IMR-90 (cell line): ENCODE results near the gene RFX3. TPM values are rescaled to one million over a fixed set of nuclear protein-coding genes. Genes with fewer than 3 reads are reported as not detected.

Source experiments
- ATAC-seq: fragments of 200-7000 bp; cut with Tn5 transposase; 2 replicates; pipeline ENCODE4 v1.9.1; 2020; ENCODE audit warnings: low read depth, mild to moderate bottlenecking, moderate library complexity
- BruUV-seq: library from RNA; stranded (reverse); fragments of 400-500 nt; replicated peaks from 2 replicates; lab custom pipeline; 2021; lab: Mats Ljungman, UMichigan
- CTCF ChIA-PET: fragments of 300-600 bp; formaldehyde crosslinking; extraction: SDS; loops from one replicate; lab custom pipeline; 2021; ENCODE audit warnings: antibody characterized with exemption; lab: Yijun Ruan, JAX
- POLR2A ChIA-PET: fragments of 300-600 bp; sonication (Branson Sonifier 250); formaldehyde crosslinking; loops from one replicate; lab custom pipeline; 2022; ENCODE audit warnings: antibody characterized with exemption; ENCODE audit not compliant: unreplicated experiment; lab: Charles Lee
- DNase-seq: peaks from one replicate; pipeline ENCODE4 v3.0.0; 2013
- H2AFZ ChIP-seq: replicated peaks from 2 replicates; pipeline ENCODE3; 2013; ENCODE audit warnings: low read length, mild to moderate bottlenecking; ENCODE audit not compliant: poor library complexity
- H2AK5ac ChIP-seq: 2 replicates; pipeline ENCODE4 v1.6.1; 2013; ENCODE audit warnings: low read depth, low read length, inconsistent platforms
- H2AK9ac ChIP-seq: replicated peaks from 2 replicates; pipeline ENCODE3; 2013; ENCODE audit warnings: mild to moderate bottlenecking, low read depth, low read length, moderate library complexity; ENCODE audit not compliant: poor library complexity
- H2BK120ac ChIP-seq: 2 replicates; pipeline ENCODE4 v1.6.1; 2013; ENCODE audit warnings: low read depth, low read length, inconsistent platforms
- H2BK15ac ChIP-seq: 3 replicates; pipeline ENCODE4 v1.6.1; 2013; ENCODE audit warnings: low read depth, low read length, inconsistent platforms
- H2BK20ac ChIP-seq: 2 replicates; pipeline ENCODE4 v1.6.1; 2013; ENCODE audit warnings: low read depth, mild to moderate bottlenecking, inconsistent platforms, low read length, moderate library complexity
- H2BK5ac ChIP-seq: 2 replicates; pipeline ENCODE4 v1.6.1; 2013; ENCODE audit warnings: mild to moderate bottlenecking, low read depth, low read length, inconsistent platforms; ENCODE audit not compliant: poor library complexity, severe bottlenecking
- H3K14ac ChIP-seq: replicated peaks from 2 replicates; pipeline ENCODE4 v1.6.1; 2013; ENCODE audit warnings: low read depth, low read length, inconsistent platforms
- H3K18ac ChIP-seq: 2 replicates; pipeline ENCODE4 v1.6.1; 2013; ENCODE audit warnings: low read depth, low read length, control low read depth
- H3K23ac ChIP-seq: 2 replicates; pipeline ENCODE4 v1.6.1; 2013; ENCODE audit warnings: low read depth, low read length, inconsistent platforms
- H3K27ac ChIP-seq: 2 replicates; pipeline ENCODE4 v1.5.1; 2013; ENCODE audit warnings: mild to moderate bottlenecking, control low read depth, low read length; ENCODE audit not compliant: insufficient read depth
- H3K27me3 ChIP-seq: 2 replicates; pipeline ENCODE4 v1.6.1; 2013; ENCODE audit warnings: low read length; ENCODE audit not compliant: control insufficient read depth, insufficient read depth
- H3K36me3 ChIP-seq: 2 replicates; pipeline ENCODE4 v1.6.1; 2013; ENCODE audit warnings: low read length, mixed read lengths; ENCODE audit not compliant: control insufficient read depth, insufficient read depth
- H3K4ac ChIP-seq: 2 replicates; pipeline ENCODE4 v1.6.1; 2013; ENCODE audit warnings: low read depth, low read length, inconsistent platforms
- H3K4me1 ChIP-seq: 2 replicates; pipeline ENCODE4 v1.6.1; 2013; ENCODE audit warnings: low read length, mixed read lengths; ENCODE audit not compliant: control insufficient read depth, insufficient read depth
- H3K4me2 ChIP-seq: 2 replicates; pipeline ENCODE4 v1.6.1; 2013; ENCODE audit warnings: low read depth, mild to moderate bottlenecking, control low read depth, low read length, moderate library complexity
- H3K4me3 ChIP-seq: 2 replicates; pipeline ENCODE4 v1.5.1; 2013; ENCODE audit warnings: low read depth, mild to moderate bottlenecking, control low read depth, low read length, moderate library complexity; ENCODE audit not compliant: insufficient read depth
- H3K56ac ChIP-seq: 2 replicates; pipeline ENCODE4 v1.6.1; 2013; ENCODE audit warnings: low read length, inconsistent platforms; ENCODE audit not compliant: insufficient read depth; ENCODE audit errors: extremely low read depth
- H3K79me1 ChIP-seq, 2 experiments: 2 replicates each; pipeline ENCODE4 v1.6.1; 2013; ENCODE audit warnings: low read length in 2 of 2, inconsistent platforms in 1 of 2, low read depth in 1 of 2
- H3K9ac ChIP-seq: 2 replicates; pipeline ENCODE4 v1.6.1; 2013; ENCODE audit warnings: low read depth, low read length, control low read depth
- H3K9me1 ChIP-seq: 2 replicates; pipeline ENCODE4 v1.6.1; 2013; ENCODE audit warnings: low read length, inconsistent platforms; ENCODE audit not compliant: insufficient read depth
- H3K9me3 ChIP-seq: 2 replicates; pipeline ENCODE4 v1.6.1; 2013; ENCODE audit warnings: low read length; ENCODE audit not compliant: control insufficient read depth, insufficient read depth
- H4K20me1 ChIP-seq: 2 replicates; pipeline ENCODE4 v1.6.1; 2013; ENCODE audit warnings: low read length, inconsistent platforms; ENCODE audit not compliant: insufficient read depth
- H4K5ac ChIP-seq: 2 replicates; pipeline ENCODE4 v1.6.1; 2013; ENCODE audit warnings: mild to moderate bottlenecking, low read depth, low read length, control low read depth
- H4K8ac ChIP-seq, 2 experiments: 2 replicates each; pipeline ENCODE4 v1.6.1; 2013; ENCODE audit warnings: low read depth in 2 of 2, low read length in 2 of 2, control low read depth in 1 of 2, inconsistent platforms in 1 of 2
- H4K91ac ChIP-seq: 2 replicates; pipeline ENCODE4 v1.6.1; 2013; ENCODE audit warnings: low read depth, low read length, inconsistent platforms; ENCODE audit not compliant: insufficient read depth
- MAFK ChIP-seq: IDR thresholded peaks from 2 replicates; pipeline ENCODE4 v1.6.1; 2012; ENCODE audit warnings: low read depth, low read length, improper control_type of control experiment
- RCOR1 ChIP-seq: IDR thresholded peaks from 2 replicates; pipeline ENCODE4 v1.6.1; 2012; ENCODE audit warnings: mild to moderate bottlenecking, low read length, improper control_type of control experiment; ENCODE audit not compliant: insufficient replicate concordance
- WGBS, 2 experiments: methylation state at CpG; one replicate each; pipeline versions ENCODE4 v1.1.5 to v1.1.7; 2013; ENCODE audit warnings: missing lambda C conversion rate in 2 of 2; ENCODE audit not compliant: insufficient read length in 1 of 2; ENCODE audit errors: extremely low coverage in 2 of 2; 5-methylcytosine and 5-hydroxymethylcytosine counted together
- dilution Hi-C: fragments of 300-500 bp; cut with HindIII; formaldehyde crosslinking; loops from one replicate; pipeline ENCODE4 v1.14.3; 2018; ENCODE audit warnings: low sequenced_read_pairs; ENCODE audit not compliant: unreplicated experiment
- in situ Hi-C: fragments of 300-500 bp; cut with MboI; formaldehyde crosslinking; loops from 3 replicates; pipeline ENCODE4 v1.14.3; 2019; ENCODE audit warnings: low sequenced_read_pairs, inconsistent platforms, mixed read lengths
- intact Hi-C: fragments of 100-400 bp; cut with micrococcal nuclease; formaldehyde crosslinking; loops from 2 replicates; pipeline ENCODE4 v1.10.0; 2022
- polyA plus RNA-seq, 3 experiments: library from polyadenylated mRNA; depleted of rRNA; stranded (reverse); fragments of >200 nt; gene quantifications; 2 replicates each; pipeline ENCODE4 v1.2.3, GENCODE V29; 2012; ENCODE audit warnings: low replicate concordance in 1 of 3
- total RNA-seq: library from RNA; depleted of rRNA; stranded (reverse); fragments of >200 nt; gene quantifications from 2 replicates; pipeline ENCODE4 v1.2.3, GENCODE V29; 2012

The RFX3 gene
- total and polyA plus RNA-seq, 2 of the 4 experiments (the other 2 are of a cell fraction): 1.7 to 2.7 TPM

DNA sequence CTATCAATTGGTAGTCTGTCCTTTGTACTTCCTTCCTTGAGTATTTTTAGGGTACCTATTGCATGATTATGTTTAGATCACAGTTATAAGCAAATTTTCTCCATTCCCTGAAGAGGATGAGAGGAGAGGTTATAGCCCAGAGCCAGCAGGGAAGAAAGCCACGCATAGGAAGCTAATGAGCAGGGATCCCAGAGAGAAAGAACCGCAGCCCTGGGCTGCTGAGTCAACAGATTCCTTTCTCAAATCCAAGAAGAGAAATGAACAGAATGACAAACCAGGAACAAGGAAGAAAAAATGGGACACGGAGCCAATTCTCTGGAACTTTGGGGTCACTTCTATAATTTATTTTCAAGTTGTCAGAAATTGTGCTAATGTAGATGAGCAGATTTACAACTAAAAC is 284.5 kb downstream of the RFX3 start:
- no peak overlapping the region for H4K8ac ChIP-seq
- no peak overlapping the region for H3K4me3 ChIP-seq
- ATAC-seq (no peak), DNase-seq (no peak)
- ChIA-PET CTCF (interaction anchor here (0.6 to 1.3 kb wide), 18 partner anchors 9 to 1126 kb away, joined by 3 to 14 read pairs (median 3); no protein-coding TSS in a partner anchor), POLR2A (no interaction called here)
- H3K23ac ChIP-seq: no peak overlapping the region
- no peak overlapping the region for H2AFZ ChIP-seq
- no peak overlapping the region for H3K56ac ChIP-seq
- BruUV-seq: no TSS peak
- no peak overlapping the region for H4K91ac ChIP-seq
- no peak overlapping the region for H3K14ac ChIP-seq
- no peak overlapping the region for H3K4me2 ChIP-seq
- WGBS, 2 experiments: no CpG with 5 or more reads among the region's 3 CpGs
- no peaks in the 10 kb centered on the region for H4K20me1 ChIP-seq
- H3K9me1 ChIP-seq: peaks cover 2% of the 10 kb centered on the region; the same call in 1 of the 2 replicates
- H3K36me3 ChIP-seq: no peaks in the 10 kb centered on the region
- H4K5ac ChIP-seq: no peak overlapping the region
- H2BK20ac ChIP-seq: no peak overlapping the region
- no peak overlapping the region for H2AK9ac ChIP-seq
- no peak overlapping the region for H3K27ac ChIP-seq
- in situ Hi-C loops: loop anchor here (25.0 kb wide), 1 partner anchor 1121 kb away; no protein-coding TSS in a partner anchor
- no peak overlapping the region for H2BK5ac ChIP-seq
- no peak overlapping the region for H3K9ac ChIP-seq
- intact Hi-C loops: loop anchor here (2.0 to 10.0 kb wide), 4 partner anchors 286 to 1134 kb away; partner anchors contain the start of gene RFX3
- no peak overlapping the region for H2BK120ac ChIP-seq
- no peak overlapping the region for H2AK5ac ChIP-seq
- no peaks in the 10 kb centered on the region for H3K27me3 ChIP-seq
- H3K9me3 ChIP-seq: no peaks in the 10 kb centered on the region
- H3K4me1 ChIP-seq: peaks cover 3% of the 10 kb centered on the region; the same call in 1 of the 2 replicates
- no peak overlapping the region for H3K18ac ChIP-seq
- no peak overlapping the region for H3K4ac ChIP-seq
- dilution Hi-C loops: no loop called here
- TF ChIP-seq MAFK: peak; percentile 60
- TF ChIP-seq RCOR1: no peak
- H3K79me1 ChIP-seq: no peaks in the 10 kb centered on the region
- H2BK15ac ChIP-seq: no peak overlapping the region
